HG03521 (cell line): ENCODE results near the gene LMOD3.

Experiments
- ATAC-seq: cut with Tn5 transposase; IDR thresholded peaks from one replicate; pipeline ENCODE4 v1.9.1; 2021; ENCODE audit warnings: mild to moderate bottlenecking, moderate library complexity; ENCODE audit not compliant: unreplicated experiment

The LMOD3 gene

GRCh38 chr3:69094467-69095205, 27.8 kb downstream of the LMOD3 start:
- ATAC-seq = no peak

GRCh38 chr3:69092030-69092516, 30.3 kb downstream of the LMOD3 start:
- ATAC-seq = peak; percentile 83

GRCh38 chr3:69091389-69092029, 30.9 kb downstream of the LMOD3 start:
- no peak for ATAC-seq

GRCh38 chr3:69090021-69090420, 32.4 kb downstream of the LMOD3 start:
- no peak for ATAC-seq

GRCh38 chr3:69088063-69088462, 34.3 kb downstream of the LMOD3 start:
- no peak for ATAC-seq

GRCh38 chr3:69087030-69087791, 35.2 kb downstream of the LMOD3 start:
- ATAC-seq = no peak

GRCh38 chr3:69085833-69086722, 36.3 kb downstream of the LMOD3 start:
- ATAC-seq = no peak

- ATAC-seq = no peak
Observed at GRCh38 chr3:69085168-69085832, 37.1 kb downstream of the LMOD3 start.

GRCh38 chr3:69084326-69085167, 37.8 kb downstream of the LMOD3 start, which contains the start of gene ARL6IP5:
TSS of gene ARL6IP5 (plus strand) at chr3:69084937. CDS start at chr3:69085048, 111 bp downstream.
- peak; percentile 57 for ATAC-seq

- peak; percentile 39 for ATAC-seq
Observed at GRCh38 chr3:69082805-69083204, 39.6 kb downstream of the LMOD3 start.

GRCh38 chr3:69082361-69082760, 40.0 kb downstream of the LMOD3 start:
- ATAC-seq = no peak

- ATAC-seq = no peak
Observed at GRCh38 chr3:69081583-69082262, 40.7 kb downstream of the LMOD3 start.

GRCh38 chr3:69080233-69080920, 42.0 kb downstream of the LMOD3 start, which contains the start of gene UBA3:
TSS of gene UBA3 (minus strand) at chr3:69080365. CDS start at chr3:69080353, 12 bp downstream.
- peak; percentile 52 for ATAC-seq

GRCh38 chr3:69079269-69080159, 42.9 kb downstream of the LMOD3 start:
- peak; percentile 16 for ATAC-seq

- no peak for ATAC-seq
Observed at GRCh38 chr3:69072928-69073327, 49.5 kb downstream of the LMOD3 start.

GRCh38 chr3:69066121-69066520, 56.3 kb downstream of the LMOD3 start:
- ATAC-seq = no peak
